Right lobe of liver (tissue), 4 donors: Measurements from ENCODE around the gene FOXE3.

Experiments
- POLR2A ChIP-seq: fragments of 450-650 bp; IDR thresholded peaks from one replicate; pipeline ENCODE4 v1.6.1; 2017; ENCODE audit warnings: antibody characterized with exemption, mild to moderate bottlenecking
- TF ChIP-seq, protein P1 (sequence below), 4 donors: fragments of 200-600 bp in 3 of 4; fragments of 450-650 bp in 1 of 4; IDR thresholded peaks; one replicate each; pipeline versions ENCODE4 v1.5.1 to v1.8.0; 2016 to 2022; ENCODE audit warnings: antibody characterized with exemption in 4 of 4, mild to moderate bottlenecking in 2 of 4
- donor health status: DM: no; HTN: no; CAD: no.
- donor health status: DM: no; HTN: no; CAD: no.
- donor health status: DM: no; HTN: yes; CAD: no.

DNA sequence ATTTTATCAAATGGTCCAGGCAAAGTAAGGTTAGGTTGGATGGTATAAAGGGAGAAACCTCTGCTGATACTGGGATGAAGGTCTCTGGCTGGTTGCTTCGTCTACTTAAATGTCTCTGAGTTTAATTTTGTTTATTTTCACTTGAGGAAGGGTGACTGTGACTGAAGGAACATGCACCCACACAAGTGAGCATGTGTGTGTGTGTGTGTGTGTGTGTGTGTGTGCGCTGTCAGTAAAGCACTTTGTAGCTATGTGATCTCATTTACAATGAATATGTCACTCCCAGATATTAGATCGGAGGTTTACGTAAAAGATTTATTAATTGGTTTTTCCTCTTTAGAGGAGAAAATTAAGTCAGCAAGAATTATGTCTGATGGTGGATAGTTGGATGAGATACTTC is 26.1 kb downstream of the FOXE3 start:
- TF ChIP-seq, protein P1, sequence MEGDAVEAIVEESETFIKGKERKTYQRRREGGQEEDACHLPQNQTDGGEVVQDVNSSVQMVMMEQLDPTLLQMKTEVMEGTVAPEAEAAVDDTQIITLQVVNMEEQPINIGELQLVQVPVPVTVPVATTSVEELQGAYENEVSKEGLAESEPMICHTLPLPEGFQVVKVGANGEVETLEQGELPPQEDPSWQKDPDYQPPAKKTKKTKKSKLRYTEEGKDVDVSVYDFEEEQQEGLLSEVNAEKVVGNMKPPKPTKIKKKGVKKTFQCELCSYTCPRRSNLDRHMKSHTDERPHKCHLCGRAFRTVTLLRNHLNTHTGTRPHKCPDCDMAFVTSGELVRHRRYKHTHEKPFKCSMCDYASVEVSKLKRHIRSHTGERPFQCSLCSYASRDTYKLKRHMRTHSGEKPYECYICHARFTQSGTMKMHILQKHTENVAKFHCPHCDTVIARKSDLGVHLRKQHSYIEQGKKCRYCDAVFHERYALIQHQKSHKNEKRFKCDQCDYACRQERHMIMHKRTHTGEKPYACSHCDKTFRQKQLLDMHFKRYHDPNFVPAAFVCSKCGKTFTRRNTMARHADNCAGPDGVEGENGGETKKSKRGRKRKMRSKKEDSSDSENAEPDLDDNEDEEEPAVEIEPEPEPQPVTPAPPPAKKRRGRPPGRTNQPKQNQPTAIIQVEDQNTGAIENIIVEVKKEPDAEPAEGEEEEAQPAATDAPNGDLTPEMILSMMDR (IDR thresholded peaks at IDR 0.05): no peak
- TF ChIP-seq POLR2A: no peak
